Measurements from ENCODE around the gene KRT23.

The KRT23 gene

DNA sequence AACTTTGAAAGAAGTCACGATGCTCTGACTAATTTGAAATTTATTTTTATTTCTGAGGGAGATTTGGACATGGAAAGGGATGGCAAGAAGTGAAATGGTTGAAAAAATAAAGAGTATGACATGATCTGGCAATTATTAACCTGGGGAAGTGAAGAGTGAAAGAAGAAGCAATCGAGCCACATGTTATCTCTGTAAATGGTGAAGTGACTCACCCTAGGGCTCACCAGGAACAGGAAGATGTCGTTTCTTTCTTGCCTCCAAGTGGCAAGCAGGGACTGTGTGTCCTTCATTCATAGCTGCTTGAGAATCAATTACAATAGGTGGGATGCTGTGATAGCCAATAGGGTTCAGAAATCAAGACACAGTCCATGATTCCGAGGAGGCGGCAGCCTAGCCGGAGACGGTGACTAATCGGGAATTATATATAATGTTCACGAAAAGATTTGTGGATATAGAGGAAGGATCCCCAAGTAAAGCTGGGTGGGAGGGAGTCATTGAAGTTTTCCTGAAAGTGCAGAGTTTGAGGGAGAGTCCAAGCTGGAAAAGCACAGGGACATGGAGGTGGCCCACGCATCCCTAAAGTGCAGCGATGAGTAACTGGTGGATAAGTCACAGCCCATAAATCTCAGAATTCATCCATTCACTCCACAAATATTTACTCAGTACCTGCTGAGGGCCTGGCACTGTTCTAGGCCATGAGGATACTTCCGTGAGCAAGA is 34.2 kb downstream of the KRT23 start:
- Histone ChIP-seq H3K4me3 (ENCODE audit: low read length) (no peak overlapping the region), H3K9me3 (ENCODE audit: control insufficient read depth, insufficient read depth, low read length) (no peaks in the 10 kb centered on the region), H3K27ac (ENCODE audit: low read depth, low read length) (no peak overlapping the region), H3K9me2 (replicated peaks; ENCODE audit: control insufficient read depth, low read length) (no peaks in the 10 kb centered on the region), H3K36me3 (ENCODE audit: control insufficient read depth, low read length) (no peaks in the 10 kb centered on the region), H3K27me3 (ENCODE audit: control insufficient read depth, low read length) (no peaks in the 10 kb centered on the region), H3F3A (ENCODE audit: control insufficient read depth, insufficient read depth) (no peaks in the 10 kb centered on the region), H3K79me2 (ENCODE audit: control insufficient read depth, low read length) (no peaks in the 10 kb centered on the region), H3K4me2 (ENCODE audit: low read length) (no peak overlapping the region), H3K4me1 (ENCODE audit: control insufficient read depth, low read length) (no peaks in the 10 kb centered on the region), H4K20me1 (ENCODE audit: control insufficient read depth, insufficient read depth, low read depth, low read length) (no peaks in the 10 kb centered on the region)
- no peak for TF ChIP-seq EZH2phosphoT487 (IDR thresholded peaks at IDR 0.05; ENCODE audit: borderline replicate concordance, low read length)
- TF ChIP-seq, protein P1, sequence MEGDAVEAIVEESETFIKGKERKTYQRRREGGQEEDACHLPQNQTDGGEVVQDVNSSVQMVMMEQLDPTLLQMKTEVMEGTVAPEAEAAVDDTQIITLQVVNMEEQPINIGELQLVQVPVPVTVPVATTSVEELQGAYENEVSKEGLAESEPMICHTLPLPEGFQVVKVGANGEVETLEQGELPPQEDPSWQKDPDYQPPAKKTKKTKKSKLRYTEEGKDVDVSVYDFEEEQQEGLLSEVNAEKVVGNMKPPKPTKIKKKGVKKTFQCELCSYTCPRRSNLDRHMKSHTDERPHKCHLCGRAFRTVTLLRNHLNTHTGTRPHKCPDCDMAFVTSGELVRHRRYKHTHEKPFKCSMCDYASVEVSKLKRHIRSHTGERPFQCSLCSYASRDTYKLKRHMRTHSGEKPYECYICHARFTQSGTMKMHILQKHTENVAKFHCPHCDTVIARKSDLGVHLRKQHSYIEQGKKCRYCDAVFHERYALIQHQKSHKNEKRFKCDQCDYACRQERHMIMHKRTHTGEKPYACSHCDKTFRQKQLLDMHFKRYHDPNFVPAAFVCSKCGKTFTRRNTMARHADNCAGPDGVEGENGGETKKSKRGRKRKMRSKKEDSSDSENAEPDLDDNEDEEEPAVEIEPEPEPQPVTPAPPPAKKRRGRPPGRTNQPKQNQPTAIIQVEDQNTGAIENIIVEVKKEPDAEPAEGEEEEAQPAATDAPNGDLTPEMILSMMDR (IDR thresholded peaks at IDR 0.05; ENCODE audit: low read depth, low read length, poor library complexity, severe bottlenecking) = no peak

DNA sequence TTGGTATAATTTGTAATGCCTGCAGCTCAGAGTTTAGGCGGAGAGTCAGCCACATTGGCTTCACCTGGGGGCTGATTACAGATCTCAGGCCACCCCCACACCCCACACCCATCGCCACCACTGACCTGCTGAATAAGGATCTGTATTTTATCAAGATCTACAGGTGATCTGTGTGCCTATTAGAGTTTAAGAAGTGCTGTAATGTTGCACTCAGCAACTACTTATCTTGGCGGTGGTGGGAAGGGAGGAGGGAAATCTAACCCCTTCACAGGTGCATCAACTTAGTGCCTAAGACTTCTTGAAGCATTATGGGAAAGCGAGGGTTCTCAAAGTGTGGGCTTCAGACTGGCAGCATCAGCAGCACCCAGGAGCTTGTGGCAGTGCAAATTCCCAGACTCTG is 34.9 kb downstream of the KRT23 start:
- Histone ChIP-seq H3K4me3 (ENCODE audit: low read length) (no peak overlapping the region), H3F3A (ENCODE audit: control insufficient read depth, insufficient read depth) (no peaks in the 10 kb centered on the region), H3K36me3 (ENCODE audit: control insufficient read depth, low read length) (no peaks in the 10 kb centered on the region), H3K4me2 (ENCODE audit: low read length) (no peak overlapping the region), H3K9me2 (replicated peaks; ENCODE audit: control insufficient read depth, low read length) (no peaks in the 10 kb centered on the region), H3K79me2 (ENCODE audit: control insufficient read depth, low read length) (no peaks in the 10 kb centered on the region), H4K20me1 (ENCODE audit: control insufficient read depth, insufficient read depth, low read depth, low read length) (no peaks in the 10 kb centered on the region), H3K27me3 (ENCODE audit: control insufficient read depth, low read length) (no peaks in the 10 kb centered on the region), H3K4me1 (ENCODE audit: control insufficient read depth, low read length) (no peaks in the 10 kb centered on the region), H3K27ac (ENCODE audit: low read depth, low read length) (no peak overlapping the region), H3K9me3 (ENCODE audit: control insufficient read depth, insufficient read depth, low read length) (no peaks in the 10 kb centered on the region)
- no peak for TF ChIP-seq EZH2phosphoT487 (IDR thresholded peaks at IDR 0.05; ENCODE audit: borderline replicate concordance, low read length)
- TF ChIP-seq, protein P1 (IDR thresholded peaks at IDR 0.05; ENCODE audit: low read depth, low read length, poor library complexity, severe bottlenecking) = no peak

DNA sequence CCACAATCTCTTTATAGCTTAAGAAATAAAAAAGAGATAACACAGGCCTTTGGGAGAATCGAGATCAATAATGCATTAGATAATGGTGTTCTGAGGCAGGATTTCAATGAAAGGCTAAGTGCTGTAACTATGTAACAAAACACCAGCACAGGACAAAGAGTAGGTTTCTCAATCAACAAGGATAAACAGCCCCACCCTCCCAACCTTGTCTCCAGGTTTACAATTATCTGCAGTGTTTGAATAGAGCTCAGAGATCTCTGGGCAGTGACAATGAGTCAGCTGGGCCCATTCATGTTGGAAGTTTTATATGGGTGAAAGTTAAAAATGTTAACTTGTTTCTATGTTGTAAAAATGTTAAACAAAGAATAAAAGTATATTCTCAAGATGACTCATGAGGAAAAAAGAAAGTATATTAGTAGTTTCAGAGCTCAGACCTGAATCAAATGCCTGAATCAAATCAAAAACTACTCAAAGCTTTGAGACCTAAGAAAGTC is 35.4 kb downstream of the KRT23 start:
- H3K4me1 ChIP-seq (ENCODE audit: control insufficient read depth, low read length) = no peaks in the 10 kb centered on the region
- H3K9me3 ChIP-seq (ENCODE audit: control insufficient read depth, insufficient read depth, low read length) = no peaks in the 10 kb centered on the region
- no peaks in the 10 kb centered on the region for H3K27me3 ChIP-seq (ENCODE audit: control insufficient read depth, low read length)
- no peak overlapping the region for H3K4me2 ChIP-seq (ENCODE audit: low read length)
- H3K79me2 ChIP-seq (ENCODE audit: control insufficient read depth, low read length) = no peaks in the 10 kb centered on the region
- H4K20me1 ChIP-seq (ENCODE audit: control insufficient read depth, insufficient read depth, low read depth, low read length) = no peaks in the 10 kb centered on the region
- no peak overlapping the region for H3K27ac ChIP-seq (ENCODE audit: low read depth, low read length)
- H3K36me3 ChIP-seq (ENCODE audit: control insufficient read depth, low read length) = no peaks in the 10 kb centered on the region
- H3K9me2 ChIP-seq (replicated peaks; ENCODE audit: control insufficient read depth, low read length) = no peaks in the 10 kb centered on the region
- TF ChIP-seq, protein P1 (IDR thresholded peaks at IDR 0.05; ENCODE audit: low read depth, low read length, poor library complexity, severe bottlenecking) = no peak
- H3F3A ChIP-seq (ENCODE audit: control insufficient read depth, insufficient read depth) = no peaks in the 10 kb centered on the region
- H3K4me3 ChIP-seq (ENCODE audit: low read length) = no peak overlapping the region

Data from DOHH2 (cell line).